NCI-H2081 treated with DMSO at 0.1 percent for 48 hours (cell line): ENCODE measurements around the gene FBXL12.
"Not testable (repeated sequence)": the region's sequence is repeated elsewhere in the genome, so short reads cannot be mapped to it uniquely, and the experiment has no call there.

Experiments
- DNase-seq: peaks from one replicate; lab custom pipeline; 2025; lab: John Stamatoyannopoulos, UW

FBXL12 gene

GRCh38 chr19:9818734-9819595 lies at the start of gene FBXL12:
TSS of gene FBXL12 (minus strand) at chr19:9819079. CDS start at chr19:9818813, 266 bp downstream.
- peak; percentile 86 for DNase-seq

- DNase-seq: no peak
Observed at GRCh38 chr19:9865732-9866501, 47.0 kb upstream of the FBXL12 start.

- DNase-seq: no peak
Observed at GRCh38 chr19:9863759-9864158, 44.9 kb upstream of the FBXL12 start.

- DNase-seq: no peak
Observed at GRCh38 chr19:9862938-9863337, 44.1 kb upstream of the FBXL12 start.

- no peak for DNase-seq
Observed at GRCh38 chr19:9861503-9861902, 42.6 kb upstream of the FBXL12 start.

- DNase-seq: no peak
Observed at GRCh38 chr19:9860407-9860806, 41.5 kb upstream of the FBXL12 start.

- no peak for DNase-seq
Observed at GRCh38 chr19:9858766-9859165, 39.9 kb upstream of the FBXL12 start.

GRCh38 chr19:9857920-9858746 lies 39.3 kb upstream of the FBXL12 start:
- DNase-seq: no peak

GRCh38 chr19:9857076-9857721 lies 38.3 kb upstream of the FBXL12 start:
- no peak for DNase-seq

GRCh38 chr19:9856609-9857008 lies 37.7 kb upstream of the FBXL12 start:
- no peak for DNase-seq

GRCh38 chr19:9854282-9854846 lies 35.5 kb upstream of the FBXL12 start:
- no peak for DNase-seq

- DNase-seq: no peak
Observed at GRCh38 chr19:9850235-9850959, 31.5 kb upstream of the FBXL12 start.

- DNase-seq: no peak
Observed at GRCh38 chr19:9849791-9850190, 30.9 kb upstream of the FBXL12 start.

GRCh38 chr19:9848762-9849161 lies 29.9 kb upstream of the FBXL12 start:
- DNase-seq: no peak

- DNase-seq: no peak
Observed at GRCh38 chr19:9848060-9848459, 29.2 kb upstream of the FBXL12 start.

- DNase-seq: no peak
Observed at GRCh38 chr19:9847087-9847671, 28.3 kb upstream of the FBXL12 start.

GRCh38 chr19:9843626-9844273 lies 24.9 kb upstream of the FBXL12 start:
- DNase-seq: not testable (repeated sequence)

- DNase-seq: no peak
Observed at GRCh38 chr19:9842834-9843625, 24.2 kb upstream of the FBXL12 start.

- DNase-seq: no peak
Observed at GRCh38 chr19:9839415-9839814, 20.5 kb upstream of the FBXL12 start.
